ENCODE results near the gene RPS26.

The RPS26 gene

GRCh38 chr12:56007564-56008559, 33.9 kb upstream of the RPS26 start:
- TF ChIP-seq TAF1 (IDR thresholded peaks at IDR 0.05; ENCODE audit: low read depth): peak; percentile 13; the same call in 1 of the 2 replicates
- peak; percentile 97 for TF ChIP-seq ZBTB7A (IDR thresholded peaks at IDR 0.05; ENCODE audit: low read depth)
- TF ChIP-seq EGR1 (IDR thresholded peaks at IDR 0.05): peak; percentile 69; the same call in 1 of the 2 replicates
- TF ChIP-seq CREB1 (IDR thresholded peaks at IDR 0.05; ENCODE audit: low read depth): no peak
- TF ChIP-seq TCF12 (IDR thresholded peaks at IDR 0.05; ENCODE audit: low read depth): no peak
- TF ChIP-seq USF1 (IDR thresholded peaks at IDR 0.05): no peak

GRCh38 chr12:56010111-56010570, 31.6 kb upstream of the RPS26 start:
- TF ChIP-seq USF1 (IDR thresholded peaks at IDR 0.05): no peak
- TF ChIP-seq FOXM1 (IDR thresholded peaks at IDR 0.05; ENCODE audit: borderline replicate concordance, low read depth): no peak
- no peak for TF ChIP-seq TEAD4 (IDR thresholded peaks at IDR 0.05)
- TF ChIP-seq TAF1 (IDR thresholded peaks at IDR 0.05; ENCODE audit: low read depth): no peak
- TF ChIP-seq CEBPB (IDR thresholded peaks at IDR 0.05): no peak
- TF ChIP-seq ZBTB7A (IDR thresholded peaks at IDR 0.05; ENCODE audit: low read depth): no peak
- TF ChIP-seq YY1 (IDR thresholded peaks at IDR 0.05; ENCODE audit: low read depth): no peak
- no peak for TF ChIP-seq EP300 (IDR thresholded peaks at IDR 0.05; ENCODE audit: borderline replicate concordance)
- no peak for TF ChIP-seq NFIC (IDR thresholded peaks at IDR 0.05)
- TF ChIP-seq TCF12 (IDR thresholded peaks at IDR 0.05; ENCODE audit: low read depth): no peak
- TF ChIP-seq CREB1 (IDR thresholded peaks at IDR 0.05; ENCODE audit: low read depth): no peak
- TF ChIP-seq, protein P1, sequence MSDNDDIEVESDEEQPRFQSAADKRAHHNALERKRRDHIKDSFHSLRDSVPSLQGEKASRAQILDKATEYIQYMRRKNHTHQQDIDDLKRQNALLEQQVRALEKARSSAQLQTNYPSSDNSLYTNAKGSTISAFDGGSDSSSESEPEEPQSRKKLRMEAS (IDR thresholded peaks at IDR 0.05): no peak
- TF ChIP-seq, protein P2, sequence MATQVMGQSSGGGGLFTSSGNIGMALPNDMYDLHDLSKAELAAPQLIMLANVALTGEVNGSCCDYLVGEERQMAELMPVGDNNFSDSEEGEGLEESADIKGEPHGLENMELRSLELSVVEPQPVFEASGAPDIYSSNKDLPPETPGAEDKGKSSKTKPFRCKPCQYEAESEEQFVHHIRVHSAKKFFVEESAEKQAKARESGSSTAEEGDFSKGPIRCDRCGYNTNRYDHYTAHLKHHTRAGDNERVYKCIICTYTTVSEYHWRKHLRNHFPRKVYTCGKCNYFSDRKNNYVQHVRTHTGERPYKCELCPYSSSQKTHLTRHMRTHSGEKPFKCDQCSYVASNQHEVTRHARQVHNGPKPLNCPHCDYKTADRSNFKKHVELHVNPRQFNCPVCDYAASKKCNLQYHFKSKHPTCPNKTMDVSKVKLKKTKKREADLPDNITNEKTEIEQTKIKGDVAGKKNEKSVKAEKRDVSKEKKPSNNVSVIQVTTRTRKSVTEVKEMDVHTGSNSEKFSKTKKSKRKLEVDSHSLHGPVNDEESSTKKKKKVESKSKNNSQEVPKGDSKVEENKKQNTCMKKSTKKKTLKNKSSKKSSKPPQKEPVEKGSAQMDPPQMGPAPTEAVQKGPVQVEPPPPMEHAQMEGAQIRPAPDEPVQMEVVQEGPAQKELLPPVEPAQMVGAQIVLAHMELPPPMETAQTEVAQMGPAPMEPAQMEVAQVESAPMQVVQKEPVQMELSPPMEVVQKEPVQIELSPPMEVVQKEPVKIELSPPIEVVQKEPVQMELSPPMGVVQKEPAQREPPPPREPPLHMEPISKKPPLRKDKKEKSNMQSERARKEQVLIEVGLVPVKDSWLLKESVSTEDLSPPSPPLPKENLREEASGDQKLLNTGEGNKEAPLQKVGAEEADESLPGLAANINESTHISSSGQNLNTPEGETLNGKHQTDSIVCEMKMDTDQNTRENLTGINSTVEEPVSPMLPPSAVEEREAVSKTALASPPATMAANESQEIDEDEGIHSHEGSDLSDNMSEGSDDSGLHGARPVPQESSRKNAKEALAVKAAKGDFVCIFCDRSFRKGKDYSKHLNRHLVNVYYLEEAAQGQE (IDR thresholded peaks at IDR 0.05; ENCODE audit: low read depth): no peak
- TF ChIP-seq EGR1 (IDR thresholded peaks at IDR 0.05): no peak
- no peak for TF ChIP-seq RAD21 (IDR thresholded peaks at IDR 0.05; ENCODE audit: low read depth)

DNA sequence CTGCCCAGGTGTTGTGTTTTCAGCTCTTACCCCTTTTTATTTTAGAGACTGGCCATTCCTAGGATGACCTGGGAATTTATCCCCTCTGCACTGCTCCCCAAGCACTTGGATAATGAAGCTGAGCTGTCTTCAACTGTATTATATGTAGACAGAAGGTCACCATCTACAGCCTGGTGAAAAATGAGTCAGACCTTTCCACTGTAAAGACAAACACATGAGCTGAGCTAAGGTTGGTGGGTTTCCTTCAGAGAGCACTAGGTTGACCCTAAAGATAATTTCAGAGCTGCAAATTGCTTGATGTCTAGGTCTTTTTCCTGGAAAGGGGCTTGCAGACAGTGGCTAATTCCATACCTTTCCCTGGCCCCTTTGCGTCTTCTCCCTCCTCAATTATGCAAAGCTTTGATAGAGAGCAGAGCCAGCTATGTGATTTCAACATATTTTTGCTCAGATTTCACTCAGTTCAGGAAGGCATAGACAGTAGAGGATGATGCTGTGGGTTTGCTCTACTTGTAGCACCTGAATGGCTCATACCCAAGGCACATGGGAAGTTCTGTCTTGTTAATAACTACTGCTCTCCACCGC, 30.1 kb upstream of the RPS26 start:
- TF ChIP-seq, protein P2 (IDR thresholded peaks at IDR 0.05; ENCODE audit: low read depth): no peak
- TF ChIP-seq EGR1 (IDR thresholded peaks at IDR 0.05): no peak

- TF ChIP-seq RAD21 (IDR thresholded peaks at IDR 0.05; ENCODE audit: low read depth): no peak
- TF ChIP-seq NFIC (IDR thresholded peaks at IDR 0.05): no peak
- TF ChIP-seq, protein P2 (IDR thresholded peaks at IDR 0.05; ENCODE audit: low read depth): no peak
- no peak for TF ChIP-seq USF1 (IDR thresholded peaks at IDR 0.05)
These were observed 28.2 kb upstream of the RPS26 start for GRCh38 chr12:56013482-56013881.

All from Ishikawa (cell line).